ENCODE data around the gene CERS5. TPM values are rescaled to one million over a fixed set of nuclear protein-coding genes. Genes with fewer than 3 reads are reported as not detected.

CERS5 gene
- total and polyA plus RNA-seq, 10 of the 15 experiments (the other 5 are each of a cell fraction or from before 2014, with no cell fraction given), result 6.8 to 50.1 (median 31.8) TPM

DNA sequence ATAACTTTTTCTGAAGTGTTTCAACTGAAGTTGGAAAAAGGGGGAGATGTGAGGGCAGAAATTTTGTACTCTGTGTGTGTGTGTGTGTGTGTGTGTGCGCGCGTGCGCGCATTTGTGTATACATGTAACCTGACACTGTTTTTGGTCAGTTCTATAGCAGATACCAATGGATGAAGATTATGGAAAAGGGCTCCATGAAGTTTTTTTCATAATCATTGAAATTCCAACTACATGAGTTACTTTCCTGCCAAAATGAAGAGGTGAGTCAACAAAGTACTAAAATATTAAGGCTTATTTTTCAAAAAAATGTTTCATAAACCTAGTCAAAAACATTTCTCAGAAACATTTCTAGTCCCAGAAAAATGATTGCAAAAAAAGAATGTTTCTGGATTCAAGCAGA, 25.7 kb upstream of the CERS5 start:
- Histone ChIP-seq H3K9ac (ENCODE audit: control insufficient read depth, insufficient read depth, low read length) (no peak overlapping the region), H3K27me3 (replicated peaks in 1 of 2; ENCODE audit: control insufficient read depth in 2 of 2, insufficient read depth in 2 of 2, low read length in 1 of 2) (no peaks in the 10 kb centered on the region), H3K4me1 (ENCODE audit: control insufficient read depth, insufficient read depth, low read length) (peaks cover 13% of the 10 kb centered on the region), H2AFZ (ENCODE audit: control insufficient read depth, low read depth, low read length) (no peak overlapping the region), H3K9me3 (replicated peaks; ENCODE audit: control insufficient read depth, insufficient read depth, low read length) (no peaks in the 10 kb centered on the region), H3K4me2 (ENCODE audit: control insufficient read depth, insufficient read depth) (no peak overlapping the region), H3K27ac (ENCODE audit: control insufficient read depth, insufficient read depth) (no peak overlapping the region), H4K20me1 (ENCODE audit: control insufficient read depth, insufficient read depth) (no peaks in the 10 kb centered on the region), H3K36me3 (ENCODE audit: control insufficient read depth in 2 of 2, insufficient read depth in 2 of 2, low read length in 1 of 2) (peaks cover 6 to 16% of the 10 kb centered on the region in 2 experiments; a peak in 3 of 4 replicates), H3K4me3 (no peak overlapping the region), H3K79me2 (ENCODE audit: control insufficient read depth, insufficient read depth, low read length) (0 out of 2 replicates have a peak, but pooled peaks cover 2% of the 10 kb centered on the region)
- in situ Hi-C loops (cut with MboI) (no loop called here), intact Hi-C loops (cut with micrococcal nuclease; ENCODE audit: unreplicated experiment) (no loop called here)
- BruUV-seq (replicated peaks), result TSS peak; percentile 44
- no peak for TF ChIP-seq CREM (IDR thresholded peaks at IDR 0.05; ENCODE audit: low read depth)
- ChIA-PET SMC1A (ENCODE audit: uncharacterized antibody, unreplicated experiment) (no interaction called here), POLR2A (no interaction called here), CTCF (no interaction called here), RAD21 (ENCODE audit: unreplicated experiment) (no interaction called here)
- no peak for DNase-seq (ENCODE audit: low read depth, low spot score)
- FAIRE-seq, result no peak
- 87% methylated on average over 5 of the region's 5 CpGs for WGBS (ENCODE audit: insufficient coverage, insufficient replicate concordance, low lambda C conversion rate, missing lambda C conversion rate)
- ATAC-seq, result no peak

DNA sequence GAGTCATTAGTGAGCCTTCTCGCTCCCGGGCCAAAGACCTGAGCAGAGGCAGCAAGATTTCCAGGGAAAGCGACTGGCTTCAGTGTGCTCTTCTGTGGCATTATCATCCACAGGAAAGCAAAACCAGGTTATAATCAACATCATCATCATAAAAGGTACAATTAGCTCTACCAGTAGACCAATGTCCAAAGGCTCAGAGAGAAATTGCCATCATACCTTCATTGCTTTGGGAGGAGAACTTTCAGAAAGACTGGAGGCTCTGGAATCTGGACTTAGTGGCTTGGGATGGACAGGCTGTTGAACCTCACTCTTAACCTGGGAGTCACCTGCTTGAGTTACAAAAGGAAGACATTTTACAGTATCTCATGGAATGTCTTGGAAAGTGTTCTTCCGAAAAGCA, 25.1 kb upstream of the CERS5 start:
- Histone ChIP-seq H3K36me3 (ENCODE audit: control insufficient read depth in 2 of 2, insufficient read depth in 2 of 2, low read length in 1 of 2) (peaks cover 6 to 13% of the 10 kb centered on the region in 2 experiments; a peak in 3 of 4 replicates), H3K27me3 (replicated peaks in 1 of 2; ENCODE audit: control insufficient read depth in 2 of 2, insufficient read depth in 2 of 2, low read length in 1 of 2) (no peaks in the 10 kb centered on the region), H2AFZ (ENCODE audit: control insufficient read depth, low read depth, low read length) (no peak overlapping the region), H3K4me1 (ENCODE audit: control insufficient read depth, insufficient read depth, low read length) (peaks cover 20% of the 10 kb centered on the region), H3K27ac (ENCODE audit: control insufficient read depth, insufficient read depth) (no peak overlapping the region), H3K4me2 (ENCODE audit: control insufficient read depth, insufficient read depth) (no peak overlapping the region), H3K79me2 (ENCODE audit: control insufficient read depth, insufficient read depth, low read length) (0 out of 2 replicates have a peak, but pooled peaks cover 2% of the 10 kb centered on the region), H4K20me1 (ENCODE audit: control insufficient read depth, insufficient read depth) (no peaks in the 10 kb centered on the region), H3K9me3 (replicated peaks; ENCODE audit: control insufficient read depth, insufficient read depth, low read length) (no peaks in the 10 kb centered on the region), H3K4me3 (no peak overlapping the region), H3K9ac (ENCODE audit: control insufficient read depth, insufficient read depth, low read length) (no peak overlapping the region)
- ChIA-PET RAD21 (ENCODE audit: unreplicated experiment) (no interaction called here), POLR2A (no interaction called here), SMC1A (ENCODE audit: uncharacterized antibody, unreplicated experiment) (no interaction called here), CTCF (interaction anchor here (1.9 kb wide), 1 partner anchor 16 kb away, joined by 8 read pairs; no protein-coding TSS in a partner anchor)
- WGBS (ENCODE audit: insufficient coverage, insufficient replicate concordance, low lambda C conversion rate, missing lambda C conversion rate), result 99% methylated on average over 4 of the region's 4 CpGs
- no TSS peak for BruUV-seq (replicated peaks)
- no peak for TF ChIP-seq FOS (IDR thresholded peaks at IDR 0.05; ENCODE audit: borderline replicate concordance, extremely low read depth, insufficient read length)
- TF ChIP-seq, protein P1, sequence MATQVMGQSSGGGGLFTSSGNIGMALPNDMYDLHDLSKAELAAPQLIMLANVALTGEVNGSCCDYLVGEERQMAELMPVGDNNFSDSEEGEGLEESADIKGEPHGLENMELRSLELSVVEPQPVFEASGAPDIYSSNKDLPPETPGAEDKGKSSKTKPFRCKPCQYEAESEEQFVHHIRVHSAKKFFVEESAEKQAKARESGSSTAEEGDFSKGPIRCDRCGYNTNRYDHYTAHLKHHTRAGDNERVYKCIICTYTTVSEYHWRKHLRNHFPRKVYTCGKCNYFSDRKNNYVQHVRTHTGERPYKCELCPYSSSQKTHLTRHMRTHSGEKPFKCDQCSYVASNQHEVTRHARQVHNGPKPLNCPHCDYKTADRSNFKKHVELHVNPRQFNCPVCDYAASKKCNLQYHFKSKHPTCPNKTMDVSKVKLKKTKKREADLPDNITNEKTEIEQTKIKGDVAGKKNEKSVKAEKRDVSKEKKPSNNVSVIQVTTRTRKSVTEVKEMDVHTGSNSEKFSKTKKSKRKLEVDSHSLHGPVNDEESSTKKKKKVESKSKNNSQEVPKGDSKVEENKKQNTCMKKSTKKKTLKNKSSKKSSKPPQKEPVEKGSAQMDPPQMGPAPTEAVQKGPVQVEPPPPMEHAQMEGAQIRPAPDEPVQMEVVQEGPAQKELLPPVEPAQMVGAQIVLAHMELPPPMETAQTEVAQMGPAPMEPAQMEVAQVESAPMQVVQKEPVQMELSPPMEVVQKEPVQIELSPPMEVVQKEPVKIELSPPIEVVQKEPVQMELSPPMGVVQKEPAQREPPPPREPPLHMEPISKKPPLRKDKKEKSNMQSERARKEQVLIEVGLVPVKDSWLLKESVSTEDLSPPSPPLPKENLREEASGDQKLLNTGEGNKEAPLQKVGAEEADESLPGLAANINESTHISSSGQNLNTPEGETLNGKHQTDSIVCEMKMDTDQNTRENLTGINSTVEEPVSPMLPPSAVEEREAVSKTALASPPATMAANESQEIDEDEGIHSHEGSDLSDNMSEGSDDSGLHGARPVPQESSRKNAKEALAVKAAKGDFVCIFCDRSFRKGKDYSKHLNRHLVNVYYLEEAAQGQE (IDR thresholded peaks at IDR 0.05; ENCODE audit: low read depth, low read length), result no peak
- TF ChIP-seq, protein P2, sequence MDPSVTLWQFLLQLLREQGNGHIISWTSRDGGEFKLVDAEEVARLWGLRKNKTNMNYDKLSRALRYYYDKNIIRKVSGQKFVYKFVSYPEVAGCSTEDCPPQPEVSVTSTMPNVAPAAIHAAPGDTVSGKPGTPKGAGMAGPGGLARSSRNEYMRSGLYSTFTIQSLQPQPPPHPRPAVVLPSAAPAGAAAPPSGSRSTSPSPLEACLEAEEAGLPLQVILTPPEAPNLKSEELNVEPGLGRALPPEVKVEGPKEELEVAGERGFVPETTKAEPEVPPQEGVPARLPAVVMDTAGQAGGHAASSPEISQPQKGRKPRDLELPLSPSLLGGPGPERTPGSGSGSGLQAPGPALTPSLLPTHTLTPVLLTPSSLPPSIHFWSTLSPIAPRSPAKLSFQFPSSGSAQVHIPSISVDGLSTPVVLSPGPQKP (IDR thresholded peaks at IDR 0.05; ENCODE audit: low read depth, low read length), result no peak
- no peak for TF ChIP-seq ZZZ3 (IDR thresholded peaks at IDR 0.05; ENCODE audit: control insufficient read depth, insufficient read length, low read depth)
- no peak for TF ChIP-seq MXI1 (IDR thresholded peaks at IDR 0.05; ENCODE audit: low read depth, low read length)
- TF ChIP-seq, protein P3, sequence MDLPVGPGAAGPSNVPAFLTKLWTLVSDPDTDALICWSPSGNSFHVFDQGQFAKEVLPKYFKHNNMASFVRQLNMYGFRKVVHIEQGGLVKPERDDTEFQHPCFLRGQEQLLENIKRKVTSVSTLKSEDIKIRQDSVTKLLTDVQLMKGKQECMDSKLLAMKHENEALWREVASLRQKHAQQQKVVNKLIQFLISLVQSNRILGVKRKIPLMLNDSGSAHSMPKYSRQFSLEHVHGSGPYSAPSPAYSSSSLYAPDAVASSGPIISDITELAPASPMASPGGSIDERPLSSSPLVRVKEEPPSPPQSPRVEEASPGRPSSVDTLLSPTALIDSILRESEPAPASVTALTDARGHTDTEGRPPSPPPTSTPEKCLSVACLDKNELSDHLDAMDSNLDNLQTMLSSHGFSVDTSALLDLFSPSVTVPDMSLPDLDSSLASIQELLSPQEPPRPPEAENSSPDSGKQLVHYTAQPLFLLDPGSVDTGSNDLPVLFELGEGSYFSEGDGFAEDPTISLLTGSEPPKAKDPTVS (IDR thresholded peaks at IDR 0.05; ENCODE audit: low read depth, low read length), result no peak
- TF ChIP-seq NFYA (IDR thresholded peaks at IDR 0.05; ENCODE audit: borderline replicate concordance, low read depth, low read length), result no peak
- no peak for TF ChIP-seq POLR2A (IDR thresholded peaks at IDR 0.05; ENCODE audit: low read depth, low read length)
- TF ChIP-seq ZSCAN29 (IDR thresholded peaks at IDR 0.05), result no peak
- TF ChIP-seq CHD1 (IDR thresholded peaks at IDR 0.05; ENCODE audit: low read depth, low read length), result no peak
- no peak for TF ChIP-seq SIN3A (IDR thresholded peaks at IDR 0.05; ENCODE audit: low read depth, low read length)
- no peak for ATAC-seq
- intact Hi-C loops (cut with micrococcal nuclease; ENCODE audit: unreplicated experiment), result no loop called here
- FAIRE-seq, result no peak
- in situ Hi-C loops (cut with MboI), result no loop called here
- no peak for DNase-seq (ENCODE audit: low read depth, low spot score)
